NCI-H446 (cell line): ENCODE data around the gene MUC5AC.
"Not testable (repeated sequence)": the region's sequence is repeated elsewhere in the genome, so short reads cannot be mapped to it uniquely, and the experiment has no call there.

Source experiments
- DNase-seq, 2 experiments: peaks; one replicate each; lab custom pipeline; 2025; lab: John Stamatoyannopoulos, UW

The MUC5AC gene

GRCh38 chr11:1147792-1148191 is 10.0 kb upstream of the MUC5AC start:
- DNase-seq, result no peak

GRCh38 chr11:1148752-1149180 is 9.0 kb upstream of the MUC5AC start:
- no peak for DNase-seq

- DNase-seq, result no peak
Observed at GRCh38 chr11:1149545-1149944, 8.2 kb upstream of the MUC5AC start.

GRCh38 chr11:1150116-1150515 is 7.6 kb upstream of the MUC5AC start:
- DNase-seq, result no peak

- DNase-seq, result no peak
Observed at GRCh38 chr11:1150769-1151365, 6.9 kb upstream of the MUC5AC start.

GRCh38 chr11:1151366-1152315 is 6.1 kb upstream of the MUC5AC start:
- no peak for DNase-seq

- DNase-seq, result no peak
Observed at GRCh38 chr11:1152316-1153104, 5.2 kb upstream of the MUC5AC start.

- DNase-seq, result no peak
Observed at GRCh38 chr11:1153105-1153950, 4.4 kb upstream of the MUC5AC start.

GRCh38 chr11:1153951-1154493 is 3.7 kb upstream of the MUC5AC start:
- DNase-seq, result no peak

GRCh38 chr11:1154656-1155055 is 3.1 kb upstream of the MUC5AC start:
- DNase-seq, result not testable (repeated sequence)

GRCh38 chr11:1155274-1155693 is 2.5 kb upstream of the MUC5AC start:
- DNase-seq, result no peak

GRCh38 chr11:1156506-1157340 is 1.0 kb upstream of the MUC5AC start:
- DNase-seq, result no peak

- DNase-seq, result no peak
Observed at GRCh38 chr11:1157341-1157644, 460 bp upstream of the MUC5AC start.

GRCh38 chr11:1158681-1159487 is 1.1 kb downstream of the MUC5AC start:
- no peak for DNase-seq

- DNase-seq, result not testable (repeated sequence)
Observed at GRCh38 chr11:1159488-1160220, 1.9 kb downstream of the MUC5AC start.

- no peak for DNase-seq
Observed at GRCh38 chr11:1160231-1161101, 2.7 kb downstream of the MUC5AC start.

- no peak for DNase-seq
Observed at GRCh38 chr11:1161410-1162137, 3.8 kb downstream of the MUC5AC start.
